HG03280 (cell line): Measurements from ENCODE around the gene POLR3H.
"Not testable (repeated sequence)": the region's sequence is repeated elsewhere in the genome, so short reads cannot be mapped to it uniquely, and the experiment has no call there.

Experiments used
- ATAC-seq: cut with Tn5 transposase; IDR thresholded peaks from one replicate; pipeline ENCODE4 v1.9.1; 2021; ENCODE audit warnings: mild to moderate bottlenecking, moderate library complexity; ENCODE audit not compliant: unreplicated experiment

POLR3H gene, protein sequence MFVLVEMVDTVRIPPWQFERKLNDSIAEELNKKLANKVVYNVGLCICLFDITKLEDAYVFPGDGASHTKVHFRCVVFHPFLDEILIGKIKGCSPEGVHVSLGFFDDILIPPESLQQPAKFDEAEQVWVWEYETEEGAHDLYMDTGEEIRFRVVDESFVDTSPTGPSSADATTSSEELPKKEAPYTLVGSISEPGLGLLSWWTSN

DNA sequence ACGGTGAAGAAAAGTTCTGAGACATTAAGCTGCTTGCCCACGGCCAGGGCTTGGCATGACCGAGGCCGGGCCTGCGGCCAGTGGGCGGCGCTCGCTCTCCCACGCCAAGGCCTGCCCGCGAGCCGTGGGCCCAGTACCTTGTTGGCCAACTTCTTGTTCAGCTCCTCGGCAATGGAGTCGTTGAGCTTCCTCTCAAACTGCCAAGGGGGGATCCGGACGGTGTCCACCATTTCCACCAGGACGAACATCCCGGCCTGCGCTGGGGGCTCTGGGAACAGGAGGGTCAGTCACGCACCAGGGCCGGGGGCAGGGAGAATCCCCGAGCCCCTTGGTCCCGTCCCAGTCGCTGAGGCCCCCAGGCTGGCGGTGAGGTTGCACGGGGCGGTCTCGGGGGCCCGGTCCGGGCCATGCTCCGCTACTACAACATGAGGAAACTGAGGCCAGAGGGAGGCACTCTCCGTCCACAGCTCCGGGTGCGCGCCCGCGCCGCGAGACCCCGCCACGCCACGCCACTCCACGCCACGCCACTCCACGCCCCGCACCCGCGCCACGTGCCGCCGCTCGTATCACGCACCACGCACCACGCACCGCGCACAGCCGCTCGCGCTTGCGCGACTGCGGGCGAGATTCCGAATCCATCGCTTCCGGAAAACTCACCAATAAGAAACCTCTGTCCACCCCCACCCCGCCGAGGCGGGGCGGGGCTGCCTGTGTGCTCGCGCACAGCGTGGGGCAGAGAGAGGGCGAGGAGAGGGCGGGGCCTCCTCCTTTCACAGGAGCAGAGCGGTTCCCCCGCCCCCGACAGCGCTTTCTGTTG is at the start of gene POLR3H:
TSS of gene POLR3H (minus strand) at position 617 of the 817 bp plus-strand sequence. CDS start at position 248, 369 bp downstream.
- peak; percentile 88 for ATAC-seq

DNA sequence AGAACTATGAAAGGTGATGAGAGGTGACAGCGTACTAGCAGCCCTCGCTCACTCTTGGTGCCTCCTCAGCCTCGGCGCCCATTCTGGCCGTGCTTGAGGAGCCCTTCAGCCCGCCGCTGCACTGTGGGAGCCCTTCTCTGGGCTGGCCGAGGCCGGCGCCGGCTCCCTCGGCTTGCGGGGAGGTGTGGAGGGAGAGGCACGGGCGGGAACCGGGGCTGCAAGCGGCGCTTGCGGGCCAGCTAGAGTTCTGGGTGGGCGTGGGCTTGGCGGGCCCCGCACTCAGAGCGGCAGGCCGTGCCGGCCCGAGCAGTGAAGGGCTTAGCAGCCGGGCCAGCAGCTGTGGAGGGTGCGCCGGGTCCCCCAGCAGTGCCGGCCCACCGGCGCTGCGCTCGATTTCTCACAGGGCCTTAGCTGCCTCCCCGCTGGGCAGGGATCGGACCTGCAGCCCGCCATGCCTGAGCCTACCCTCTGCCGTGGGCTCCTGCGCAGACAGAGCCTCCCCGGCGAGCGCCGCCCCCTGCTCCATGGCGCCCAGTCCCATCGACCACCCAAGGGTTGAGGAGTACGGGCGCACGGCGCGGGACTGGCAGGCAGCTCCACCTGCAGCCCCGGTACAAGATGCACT is 49.2 kb upstream of the POLR3H start:
- ATAC-seq = not testable (repeated sequence)

DNA sequence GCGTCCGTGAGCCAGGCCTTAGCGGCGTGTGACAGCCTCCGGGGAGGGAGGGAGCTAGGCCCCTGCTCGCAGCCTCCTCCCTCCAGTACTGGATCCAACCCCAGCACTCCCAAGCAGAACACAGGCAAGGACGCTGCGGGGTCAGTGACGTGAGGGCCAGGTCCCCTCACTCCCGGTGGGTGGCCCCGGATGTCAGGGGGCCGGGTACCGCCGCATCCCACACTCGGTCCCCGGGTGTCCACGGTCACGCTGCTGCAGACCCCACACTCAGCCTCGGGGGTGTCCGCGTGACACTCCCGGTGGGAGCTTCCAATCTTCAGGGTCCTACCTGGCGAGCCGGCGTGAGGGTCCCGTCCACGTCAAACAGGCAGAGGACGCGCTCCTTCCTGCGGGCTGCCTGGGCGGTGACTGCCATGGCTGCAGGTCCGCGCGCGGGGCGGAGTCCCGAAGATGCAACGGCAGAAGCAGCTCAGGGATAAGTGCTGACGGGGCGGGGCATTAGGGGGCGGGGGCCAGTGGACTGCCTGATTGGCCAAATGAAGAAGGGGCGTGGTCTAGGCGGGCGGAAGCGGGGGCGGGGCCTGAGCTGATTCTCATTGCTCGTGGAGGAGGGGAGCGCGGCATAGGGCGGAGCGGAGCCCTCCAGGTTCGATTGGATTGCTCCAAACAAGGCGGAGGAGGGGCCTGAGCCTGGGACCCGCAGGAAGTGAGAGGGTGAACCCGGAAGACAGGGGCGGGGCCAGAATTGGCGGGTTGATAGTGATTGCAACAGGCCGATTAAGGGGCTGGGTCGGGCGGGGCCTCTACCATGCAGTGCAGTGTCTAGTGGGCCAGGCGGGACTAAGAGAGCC is 45.3 kb upstream of the POLR3H start, which contains the start of gene PMM1:
TSS of gene PMM1 (minus strand) at position 450 of the 851 bp plus-strand sequence. CDS start at position 415, 35 bp downstream.
- peak; percentile 93 for ATAC-seq

DNA sequence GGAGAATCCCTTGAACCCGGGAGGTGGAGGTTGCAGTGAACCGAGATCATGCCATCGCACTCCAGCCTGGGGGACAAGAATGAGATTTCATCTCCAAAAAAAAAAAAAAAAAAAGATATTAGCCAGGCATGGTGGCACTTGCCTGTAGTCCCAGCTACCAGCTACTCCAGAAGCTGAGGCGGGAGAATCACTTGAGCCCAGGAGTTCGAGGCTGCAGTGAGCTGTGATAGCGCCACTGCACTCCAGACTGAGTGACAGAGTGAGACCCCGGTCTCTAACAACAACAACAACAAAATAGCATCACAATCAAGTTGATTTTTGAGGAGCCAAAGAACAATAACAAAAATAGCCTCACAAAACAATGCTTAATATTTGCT is 43.1 kb upstream of the POLR3H start:
- ATAC-seq = no peak

DNA sequence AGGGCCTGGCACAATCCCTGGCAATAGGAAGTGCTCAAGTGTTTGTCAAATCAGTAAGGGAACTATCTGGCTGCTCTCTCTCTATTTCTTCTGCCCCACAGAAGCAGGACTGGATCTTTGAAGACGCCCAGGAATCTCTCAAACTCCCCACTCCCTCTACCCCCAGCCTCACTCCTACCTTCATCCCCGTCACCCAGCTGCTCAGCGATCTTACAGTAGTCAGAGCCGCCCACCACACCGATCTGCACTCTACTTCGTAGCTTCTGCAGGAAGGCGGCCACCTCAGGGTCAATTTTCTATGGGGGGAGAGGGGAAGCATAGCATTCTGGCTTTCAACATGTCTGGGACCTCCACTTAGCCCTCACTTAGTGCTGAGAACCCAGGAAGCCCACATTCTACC is 41.6 kb upstream of the POLR3H start:
- no peak for ATAC-seq

DNA sequence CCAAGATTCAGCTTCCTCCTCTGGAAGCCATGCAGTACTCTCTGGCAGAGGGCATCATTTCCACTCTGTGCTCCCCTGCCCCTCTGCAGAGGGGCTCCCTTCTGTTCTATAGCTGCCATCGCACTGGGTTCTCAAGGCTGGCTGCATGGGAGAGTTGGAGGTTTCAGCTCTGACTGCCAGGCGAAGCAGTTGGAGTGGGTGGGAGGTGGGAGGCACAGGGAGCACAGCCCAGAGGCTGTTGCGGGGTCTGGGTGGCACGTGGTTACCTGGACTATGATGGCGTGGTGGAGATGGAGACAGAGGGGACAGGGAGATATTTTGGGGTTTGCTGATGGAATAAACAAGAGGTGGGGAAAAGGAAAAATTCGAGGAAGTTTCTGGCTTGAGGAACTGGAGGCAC is 40.6 kb upstream of the POLR3H start:
- ATAC-seq = no peak

DNA sequence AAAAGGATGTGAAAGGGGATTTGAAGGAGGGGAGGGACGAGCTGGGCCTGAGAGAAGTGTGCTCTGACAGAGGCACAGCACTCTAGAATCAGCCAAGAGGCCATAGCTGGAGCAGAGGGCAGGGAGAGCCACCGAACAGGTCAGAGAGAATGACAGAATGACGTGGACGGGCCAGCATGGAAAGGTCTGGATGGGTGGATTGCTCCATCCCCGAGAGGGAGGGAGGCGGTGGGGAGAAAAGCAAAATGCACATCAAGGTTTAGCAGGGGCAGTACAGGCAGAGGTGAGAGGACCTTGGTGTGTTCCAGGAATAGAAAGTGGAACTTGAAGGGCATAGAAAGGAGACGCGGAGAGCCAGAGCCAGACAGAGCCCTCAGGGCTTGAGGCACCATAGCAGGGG is 38.4 kb upstream of the POLR3H start:
- ATAC-seq = no peak

DNA sequence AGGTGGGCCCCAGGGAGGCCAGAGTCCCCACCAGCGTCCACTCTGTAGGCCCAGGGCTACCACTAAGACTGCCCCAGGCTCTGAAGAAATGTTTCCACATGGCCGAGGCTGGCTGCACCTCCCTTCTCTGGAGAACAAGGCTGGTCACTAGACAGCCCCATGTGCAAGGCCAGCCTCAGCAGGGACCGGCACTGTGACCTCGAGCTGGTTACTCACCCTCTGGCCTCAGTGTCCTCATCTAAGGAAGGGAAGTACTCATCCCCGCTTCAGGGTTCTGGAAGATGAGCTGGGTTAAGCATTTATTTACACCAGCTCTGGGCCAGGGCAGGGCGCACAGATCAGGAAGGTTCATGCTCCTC is 35.7 kb upstream of the POLR3H start:
- no peak for ATAC-seq

DNA sequence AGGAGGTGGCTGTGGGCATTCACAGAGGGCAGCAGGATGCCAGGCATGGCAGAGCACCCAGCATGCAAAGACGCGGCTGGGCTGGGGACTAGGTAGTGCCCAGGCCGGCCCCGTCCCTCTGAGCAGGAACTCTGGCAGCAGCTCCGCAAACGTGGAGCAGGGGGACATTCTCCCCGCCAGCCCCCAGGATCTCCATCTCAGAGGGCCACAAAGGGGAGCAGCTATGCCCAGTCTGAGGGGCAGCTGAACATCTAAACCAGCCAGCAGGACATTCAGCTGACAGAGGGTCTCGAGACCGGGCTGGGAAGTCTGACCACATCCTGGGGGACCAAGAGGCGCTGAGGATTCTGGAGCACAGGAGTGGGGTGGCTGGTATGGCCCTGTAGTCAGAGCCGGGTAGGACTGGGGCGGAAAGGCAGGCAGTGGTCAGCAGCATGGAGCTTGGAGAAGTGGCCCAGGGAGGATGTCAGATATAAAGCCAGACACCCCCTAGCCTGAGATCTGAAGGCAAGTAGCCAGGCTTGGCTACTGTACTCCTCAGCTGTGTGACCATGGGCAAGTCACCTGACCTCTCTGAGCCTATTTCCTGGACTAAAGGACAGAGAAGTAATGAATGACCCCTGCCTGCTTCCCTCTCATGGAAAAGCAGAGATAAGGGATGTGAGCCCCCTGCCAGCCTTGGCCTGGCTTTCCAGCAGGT is 35.2 kb upstream of the POLR3H start:
- no peak for ATAC-seq

DNA sequence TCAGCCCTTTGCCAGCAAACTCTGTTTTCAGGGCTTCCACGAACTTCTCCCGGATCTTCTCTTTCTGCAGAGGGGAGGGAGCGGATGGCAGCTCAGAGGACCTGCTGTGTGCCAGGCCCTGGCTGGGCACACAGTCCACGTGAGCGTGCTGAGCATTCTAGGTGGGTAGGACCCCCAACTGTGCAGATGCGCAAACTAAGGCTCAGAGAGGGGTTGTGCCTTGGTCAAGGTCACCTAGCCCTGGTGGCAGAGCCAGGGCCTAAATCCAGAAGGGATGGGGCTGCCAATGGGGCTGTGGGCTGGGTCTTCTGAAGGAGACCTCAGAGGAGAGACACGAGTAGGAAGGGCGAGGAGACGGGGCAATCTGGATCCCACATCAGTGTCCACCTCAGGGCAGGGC is 34.5 kb upstream of the POLR3H start:
- no peak for ATAC-seq

DNA sequence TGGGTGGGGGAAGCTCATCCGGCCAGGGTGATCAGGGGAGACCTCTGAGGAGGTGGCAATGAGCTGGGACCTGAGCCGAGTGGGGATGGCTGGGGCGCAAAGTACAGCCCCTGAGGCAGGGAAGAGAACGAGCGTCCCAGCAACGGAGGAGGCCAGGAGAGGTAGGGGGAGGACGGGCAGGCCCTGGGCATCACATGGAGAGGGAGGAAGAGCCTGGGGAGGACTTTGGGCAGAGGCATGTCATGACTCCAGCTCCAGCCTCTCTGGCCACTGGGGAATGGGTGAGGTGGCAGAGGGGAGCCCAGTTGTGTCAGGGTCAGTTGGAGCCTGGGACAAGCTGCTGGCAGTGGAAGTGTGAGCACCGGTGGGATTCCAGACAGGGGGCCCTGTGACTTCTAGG is 33.8 kb upstream of the POLR3H start:
- no peak for ATAC-seq

DNA sequence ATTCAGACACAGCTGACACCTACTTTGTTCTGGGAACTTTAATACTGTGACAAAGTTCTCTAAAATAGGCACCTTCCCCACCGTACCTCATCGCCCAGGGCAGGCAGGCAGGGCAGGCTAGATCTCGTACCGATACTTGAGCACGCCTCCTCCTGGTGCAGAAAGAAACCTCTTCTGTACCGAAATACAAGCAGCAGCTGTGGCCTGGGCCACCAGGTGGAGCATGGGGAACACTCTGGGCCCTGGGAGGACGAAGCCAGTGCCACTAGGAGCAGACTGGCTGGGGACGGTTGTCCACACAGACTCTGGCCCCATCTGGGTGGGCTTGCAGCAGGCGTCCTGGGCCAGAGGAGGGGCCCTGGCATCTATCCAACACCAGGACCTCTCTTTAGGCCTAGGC is 32.6 kb upstream of the POLR3H start:
- ATAC-seq = no peak

DNA sequence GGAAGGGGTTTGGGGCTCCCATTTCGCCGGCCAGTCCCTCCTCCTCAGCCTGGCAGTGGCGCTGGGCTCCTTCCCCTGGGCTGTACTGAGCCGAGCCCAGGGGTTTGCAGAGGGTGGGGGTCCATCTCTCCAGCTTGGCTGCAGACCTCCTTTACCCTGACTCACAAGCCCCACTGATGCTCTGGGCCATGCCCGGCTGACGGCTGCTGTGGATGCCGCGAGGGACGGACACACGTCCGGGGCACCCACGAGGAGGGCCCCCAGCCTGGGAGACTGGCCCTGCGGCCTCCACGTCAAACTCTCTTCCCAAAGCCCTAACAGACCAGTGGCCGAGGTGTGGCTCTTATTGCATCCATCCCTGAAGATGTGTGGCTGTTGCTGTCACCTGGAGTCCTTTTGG is 31.3 kb upstream of the POLR3H start:
- no peak for ATAC-seq

DNA sequence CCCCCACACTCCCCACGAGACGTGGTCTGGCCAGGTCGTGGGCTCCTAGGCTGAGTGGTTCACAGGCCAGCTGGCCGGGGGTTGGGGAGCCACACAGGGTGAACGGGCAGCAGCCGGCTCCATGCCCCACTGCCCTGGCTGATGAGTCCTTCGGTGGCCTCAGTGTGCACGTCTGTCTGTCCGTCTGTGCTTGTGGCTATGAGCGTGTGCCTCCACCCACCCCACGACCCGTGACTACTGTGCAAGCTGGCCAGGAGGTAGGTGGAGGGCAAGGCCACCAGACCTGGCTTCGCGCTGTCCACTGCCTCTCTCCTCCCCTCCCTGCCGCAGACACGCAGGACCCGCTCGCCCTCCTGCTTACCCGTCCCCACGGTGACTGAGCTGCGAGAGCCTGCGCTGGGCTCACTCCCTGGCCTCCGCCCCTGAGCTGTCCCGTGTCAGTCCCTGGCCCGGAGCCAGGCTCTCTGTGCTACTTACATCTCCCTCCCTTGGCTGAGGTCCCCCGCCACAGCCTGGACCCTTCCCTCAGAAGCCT is 30.6 kb upstream of the POLR3H start:
- ATAC-seq = no peak

DNA sequence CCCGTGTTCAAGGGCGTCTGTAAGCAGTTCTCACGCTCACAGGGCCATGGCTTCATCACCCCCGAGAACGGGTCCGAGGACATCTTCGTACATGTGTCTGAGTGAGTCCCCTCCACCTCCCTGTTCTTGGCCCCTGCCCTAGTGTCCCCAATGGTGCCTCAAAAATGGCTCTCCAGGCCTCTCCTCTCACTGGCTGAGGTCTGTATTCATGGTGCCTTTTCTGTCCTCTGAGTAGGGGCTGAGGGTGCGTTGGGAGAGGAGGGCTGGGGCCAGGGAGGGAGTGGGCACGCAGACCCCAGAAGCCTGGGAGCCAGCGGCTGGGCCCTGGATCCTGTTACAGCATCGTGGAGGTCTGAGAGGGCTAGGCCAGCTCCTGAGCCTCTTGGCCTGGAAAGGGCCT is 29.4 kb upstream of the POLR3H start:
- ATAC-seq = no peak

DNA sequence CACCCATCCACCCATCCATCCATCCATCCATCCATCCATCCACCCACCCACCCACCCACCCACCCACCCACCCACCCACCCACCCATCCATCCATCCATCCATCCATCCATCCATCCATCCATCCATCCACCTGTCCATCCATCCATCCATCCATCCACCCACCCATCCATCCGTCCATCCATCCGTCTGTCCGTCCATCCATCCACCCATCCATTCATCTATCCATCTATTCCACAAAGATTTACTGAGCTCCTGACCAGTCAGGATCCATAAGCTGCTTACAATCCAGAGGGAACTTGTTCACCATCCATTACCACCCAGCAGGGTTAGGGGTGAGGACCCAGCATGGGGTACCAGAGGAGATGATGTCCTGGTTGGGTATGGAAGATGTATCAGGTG is 28.0 kb upstream of the POLR3H start:
- ATAC-seq = not testable (repeated sequence)

DNA sequence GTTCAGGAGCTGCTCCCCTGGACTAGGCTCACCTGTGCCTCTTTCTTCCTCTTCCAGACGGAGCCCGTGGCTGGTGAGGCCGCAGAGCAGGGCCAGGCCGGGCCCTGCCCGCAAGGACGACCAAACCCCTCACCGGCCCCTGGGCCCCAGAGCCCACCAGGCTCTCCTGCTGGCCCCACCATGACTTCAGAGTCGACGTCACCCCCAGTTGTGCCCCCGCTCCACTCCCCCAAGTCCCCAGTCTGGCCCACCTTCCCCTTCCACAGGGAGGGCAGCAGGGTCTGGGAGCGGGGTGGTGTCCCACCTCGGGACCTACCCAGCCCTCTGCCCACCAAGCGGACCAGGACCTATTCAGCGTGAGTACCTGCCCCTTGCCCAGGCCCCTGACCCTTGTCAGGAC is 27.5 kb upstream of the POLR3H start:
- ATAC-seq = no peak

DNA sequence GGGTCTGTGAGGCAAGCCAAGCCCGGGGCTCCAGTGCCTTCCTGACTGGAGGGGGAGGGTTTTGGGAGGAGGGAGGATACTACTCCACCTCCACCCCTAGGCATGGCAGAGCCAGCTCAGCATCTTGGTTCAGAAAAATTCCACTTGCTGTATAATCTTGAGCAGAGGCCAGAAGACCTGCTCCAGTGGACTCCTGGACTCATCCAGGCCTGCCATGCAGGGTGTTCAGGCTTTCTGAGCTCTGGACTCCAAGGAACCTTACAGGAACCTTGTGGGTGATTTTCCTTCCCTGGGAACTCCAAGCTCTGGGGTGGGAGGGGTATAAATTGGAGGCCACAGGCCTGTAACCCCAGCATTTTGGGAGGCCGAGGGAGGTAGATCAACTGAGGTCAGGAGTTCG is 26.0 kb upstream of the POLR3H start:
- ATAC-seq = no peak

DNA sequence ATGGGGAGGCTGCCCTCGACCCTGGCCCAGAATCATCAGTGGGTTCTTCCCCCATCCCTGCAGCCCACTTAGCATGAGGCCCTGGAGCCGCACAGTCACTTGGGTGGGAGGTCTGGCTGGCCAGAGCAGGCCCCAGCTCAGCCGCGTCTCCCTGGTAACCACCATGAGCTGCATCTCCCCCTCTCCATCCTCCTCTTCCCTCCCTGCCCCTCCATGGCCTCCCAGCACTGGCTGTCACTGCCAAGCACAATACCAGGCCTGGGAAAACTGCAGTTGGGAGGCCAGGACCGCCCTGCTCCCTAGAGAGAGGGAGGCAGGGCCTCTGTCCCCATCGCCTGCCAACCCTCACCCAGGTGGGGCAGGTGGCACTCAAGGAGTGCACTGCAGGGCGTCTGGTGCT is 24.5 kb upstream of the POLR3H start:
- no peak for ATAC-seq

DNA sequence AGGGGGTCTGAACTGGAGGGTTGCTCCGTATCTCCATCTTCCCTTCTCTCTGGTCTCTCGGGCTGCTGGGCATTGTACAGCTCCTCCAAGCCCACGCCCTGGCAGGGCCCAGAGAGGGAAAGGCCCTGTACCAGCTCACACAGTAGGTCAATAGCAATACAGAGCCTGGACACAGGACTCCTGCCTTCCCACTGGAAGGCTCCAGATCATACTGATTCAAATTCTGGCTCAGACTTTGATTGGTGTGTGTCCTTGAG is 23.2 kb upstream of the POLR3H start:
- ATAC-seq = no peak
